Amniotic stem cell (primary cell): ENCODE data around the gene PNPLA8.
"Not testable (repeated sequence)": the region's sequence is repeated elsewhere in the genome, so short reads cannot be mapped to it uniquely, and the experiment has no call there.

ENCODE experiments used
- DNase-seq: peaks from one replicate; lab custom pipeline; 2025; lab: John Stamatoyannopoulos, UW

The PNPLA8 gene

DNA sequence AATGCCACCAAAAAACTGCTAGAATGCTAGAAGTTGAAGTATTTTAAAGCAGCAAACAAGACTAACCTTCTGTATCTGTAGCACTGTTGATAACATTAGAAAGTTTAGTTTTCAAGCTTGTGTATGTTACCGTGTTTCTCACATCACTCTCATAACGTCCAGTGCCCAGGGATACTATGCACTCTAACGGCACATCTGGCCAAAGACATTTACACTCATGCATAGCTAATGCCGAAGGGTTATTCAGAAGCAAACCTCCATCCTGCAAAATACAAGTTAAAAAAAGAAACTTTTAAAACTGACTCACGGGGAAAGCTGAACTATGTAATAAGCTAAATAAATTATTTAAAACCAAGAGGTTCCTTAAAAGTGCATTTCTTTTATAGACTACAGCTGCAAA, 46.8 kb downstream of the PNPLA8 start:
- DNase-seq: no peak

DNA sequence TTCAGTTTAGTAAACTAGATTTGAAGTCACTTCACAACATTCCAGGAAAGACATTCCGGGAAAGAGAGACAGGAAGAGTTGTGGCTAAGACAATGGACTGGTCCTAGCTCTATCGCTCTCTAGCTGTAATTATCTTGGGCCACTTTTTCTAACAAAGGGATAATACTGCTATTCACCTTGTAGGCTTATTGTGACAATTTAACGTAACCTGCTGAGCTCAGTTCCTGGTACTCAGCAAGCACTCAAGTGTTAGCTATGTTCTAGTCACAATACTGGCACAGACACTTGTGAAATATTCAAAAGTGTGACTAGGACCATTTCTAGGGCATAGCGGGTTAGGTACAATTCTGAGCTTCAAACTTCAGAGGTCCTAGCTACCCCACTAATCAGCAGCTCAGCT, 57.7 kb downstream of the PNPLA8 start:
- no peak for DNase-seq

DNA sequence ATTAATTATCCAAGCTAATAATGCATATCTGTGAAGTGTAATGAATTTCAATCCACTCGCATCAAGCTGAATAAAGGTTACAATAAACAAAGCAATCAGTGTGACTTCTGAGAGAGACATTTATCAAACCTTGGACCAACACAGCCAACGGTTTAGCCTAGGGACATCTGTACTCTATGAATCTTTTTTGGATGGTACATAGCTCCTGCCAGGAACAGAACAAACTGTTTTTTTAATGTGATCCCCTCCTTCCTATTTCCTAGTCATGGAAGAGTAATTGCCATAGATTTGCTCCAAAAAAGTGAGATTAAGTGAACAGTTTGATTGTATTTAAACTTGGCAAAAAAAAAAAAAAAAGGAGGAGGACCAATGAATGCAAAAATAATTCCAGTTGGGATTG, 58.5 kb downstream of the PNPLA8 start:
- no peak for DNase-seq

DNA sequence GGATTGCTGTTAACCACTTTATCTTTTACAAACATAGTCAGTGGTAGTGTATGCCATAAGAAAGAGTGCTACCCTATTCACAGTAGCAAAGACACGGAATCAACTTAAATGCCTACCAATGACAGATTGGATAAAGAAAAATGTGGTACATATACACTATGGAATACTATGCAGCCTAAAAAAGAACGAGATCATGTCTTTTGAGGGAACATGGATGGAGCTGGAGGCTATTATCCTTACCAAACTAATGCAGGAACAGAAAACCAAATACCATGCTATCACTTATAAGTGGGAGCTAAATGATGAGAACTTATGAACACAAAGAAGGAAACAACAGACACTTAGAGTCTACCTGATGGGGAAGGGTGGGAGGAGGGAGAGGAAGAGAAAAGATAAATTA, 59.6 kb downstream of the PNPLA8 start:
- DNase-seq: not testable (repeated sequence)

DNA sequence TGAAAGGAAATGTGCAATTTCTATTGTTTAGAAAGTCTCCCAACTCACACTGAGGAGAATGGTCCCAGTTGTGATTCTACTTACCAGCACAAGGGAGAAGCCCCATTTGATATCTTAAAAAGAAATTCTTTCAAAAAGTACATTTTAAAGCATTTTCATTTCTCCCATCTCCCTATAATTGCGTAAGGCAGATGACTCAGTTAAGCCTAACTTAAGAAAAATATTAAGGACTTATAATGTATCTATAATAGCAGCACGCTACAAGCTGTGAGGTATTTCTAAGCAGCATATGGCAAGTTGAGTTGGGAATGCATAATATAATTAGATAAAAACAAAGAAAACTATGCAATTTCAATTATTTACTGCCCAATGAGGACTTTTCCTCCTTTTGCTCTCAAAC, 61.2 kb downstream of the PNPLA8 start:
- DNase-seq: no peak

DNA sequence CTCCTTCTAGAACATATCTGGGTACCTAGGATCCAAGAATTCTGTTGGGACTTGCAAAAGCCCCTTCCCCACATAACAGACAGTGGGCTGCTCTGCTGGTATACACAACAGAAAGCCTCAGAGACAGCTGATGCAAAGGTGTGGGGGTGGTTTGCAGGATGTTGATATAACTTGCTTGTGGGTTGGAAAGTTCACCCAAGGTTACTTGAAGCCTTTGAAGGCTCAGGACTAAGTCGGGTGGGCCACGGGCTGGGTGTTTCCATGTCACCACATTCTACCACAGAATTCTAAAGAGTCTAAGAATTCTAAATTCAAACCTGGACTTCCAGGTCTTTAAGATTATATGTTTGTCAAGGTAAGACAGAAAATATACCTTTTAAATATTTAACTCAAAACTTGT, 62.3 kb downstream of the PNPLA8 start:
- no peak for DNase-seq

DNA sequence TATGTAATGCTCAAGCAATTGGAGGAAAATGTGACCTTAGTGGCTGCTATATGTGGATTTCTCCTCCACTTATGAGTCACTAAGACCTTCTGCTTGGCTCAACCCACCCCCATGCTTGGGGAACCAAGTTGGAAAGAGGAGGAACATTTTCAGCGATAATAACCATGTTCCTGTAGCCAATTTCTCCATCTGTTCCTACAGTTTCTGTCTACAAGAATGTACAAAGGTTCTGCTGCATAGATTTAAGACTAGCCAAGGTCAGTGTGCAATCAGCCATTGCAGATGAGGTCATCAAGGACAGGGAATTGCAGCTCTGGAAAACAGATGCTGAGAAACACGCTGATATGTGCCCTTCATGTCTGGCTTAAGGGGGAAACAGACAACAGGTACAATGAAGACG, 64.1 kb downstream of the PNPLA8 start:
- no peak for DNase-seq

DNA sequence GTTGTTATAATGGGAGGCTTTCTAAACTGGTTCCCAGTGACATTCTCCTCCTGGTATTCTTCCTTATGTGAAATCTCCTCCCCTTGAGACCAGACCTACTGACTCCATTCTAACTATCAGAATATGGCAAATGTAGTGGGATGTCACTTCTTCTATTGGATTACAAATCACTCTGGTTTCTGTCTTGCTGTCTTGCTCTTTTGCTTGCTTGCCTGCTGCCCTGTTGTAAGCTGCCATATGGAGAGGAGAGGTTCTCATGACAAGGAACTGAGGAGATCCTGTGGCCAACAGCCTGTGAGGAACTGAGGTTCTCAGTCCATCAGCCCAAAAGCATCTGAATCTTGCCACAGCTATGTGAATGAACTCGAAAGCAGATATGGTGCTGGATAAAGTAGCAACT, 65.0 kb downstream of the PNPLA8 start:
- DNase-seq: no peak

DNA sequence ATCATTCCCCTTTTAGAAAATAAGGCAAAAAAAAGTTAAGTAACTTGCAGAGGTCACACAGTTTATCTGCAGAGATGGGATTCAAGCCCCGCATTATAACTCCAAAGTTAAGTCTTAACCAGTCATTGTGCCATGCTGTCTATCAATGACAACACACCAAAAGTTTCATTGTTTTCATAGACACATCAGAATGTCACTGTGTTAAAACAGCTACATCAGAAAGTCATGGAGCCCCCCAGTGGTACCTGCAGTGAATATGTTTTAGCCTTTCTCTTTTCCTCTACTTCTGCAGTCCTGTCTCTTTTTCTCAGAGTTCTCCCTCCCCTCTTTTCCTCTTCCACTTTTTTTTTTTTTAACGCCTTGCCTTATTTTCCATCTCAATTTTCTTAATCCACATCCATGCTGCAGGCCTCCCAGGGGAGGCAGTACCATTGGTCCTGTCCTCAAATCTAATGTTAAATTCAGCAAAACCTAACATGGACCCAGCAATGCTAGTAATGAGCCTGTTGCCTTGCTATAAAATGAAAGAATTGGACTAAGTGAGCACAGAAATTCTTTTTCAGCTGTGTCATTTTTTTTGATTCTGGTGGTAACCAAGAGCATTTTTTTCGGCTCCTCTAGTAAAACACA, 65.9 kb downstream of the PNPLA8 start:
- peak; percentile 29 for DNase-seq

DNA sequence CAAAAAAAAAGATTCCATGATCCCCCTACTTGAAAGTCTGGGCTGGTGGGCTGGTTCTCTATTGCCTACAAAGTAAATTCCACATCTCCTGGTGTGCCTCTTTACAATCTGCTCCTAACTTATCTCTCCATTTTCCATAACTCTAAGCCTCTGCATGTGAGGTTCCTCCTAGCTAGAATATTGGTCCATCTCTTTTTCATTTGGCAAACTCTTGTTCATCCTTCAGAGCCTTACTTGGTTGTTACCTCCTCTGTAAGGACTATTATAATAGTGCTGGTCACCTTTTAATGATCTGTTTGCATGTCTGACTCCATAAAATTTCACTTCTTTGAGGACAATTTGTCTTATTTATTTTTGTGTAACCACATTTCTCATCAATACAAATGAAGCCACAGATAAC, 68.1 kb downstream of the PNPLA8 start:
- no peak for DNase-seq

DNA sequence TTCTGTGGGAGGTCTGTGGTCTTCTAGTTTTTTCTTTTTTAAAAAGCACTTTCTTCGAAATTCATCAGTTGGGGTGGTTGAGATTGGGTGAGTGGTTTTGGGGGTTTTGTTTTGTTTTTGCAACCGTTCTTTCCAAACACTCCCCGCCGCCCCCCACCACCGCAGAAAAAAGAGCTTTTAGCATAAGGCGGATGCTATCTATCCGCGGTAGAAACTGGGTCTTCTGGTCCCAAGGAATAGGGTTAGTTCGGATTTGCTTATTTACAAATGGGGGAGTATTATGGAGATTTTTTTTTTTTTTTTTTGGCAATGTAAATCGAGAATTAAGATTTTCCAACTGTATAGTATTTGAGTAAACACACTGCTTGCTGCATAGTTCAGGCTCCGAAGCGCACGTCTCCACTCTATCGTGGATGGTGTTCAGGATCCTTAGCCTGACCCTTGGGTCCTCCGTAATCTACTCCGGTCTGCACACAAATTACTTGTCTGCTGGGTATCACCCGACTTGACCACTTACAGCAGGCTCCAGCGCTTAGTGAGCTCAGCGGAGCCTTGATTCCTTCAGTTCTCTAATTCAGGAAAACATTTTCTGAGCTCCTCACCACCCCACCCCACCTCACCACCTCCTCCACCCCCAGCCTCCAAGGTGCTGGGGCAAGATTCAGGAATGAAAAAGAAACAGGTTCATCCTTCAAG, 68.9 kb downstream of the PNPLA8 start:
- no peak for DNase-seq

DNA sequence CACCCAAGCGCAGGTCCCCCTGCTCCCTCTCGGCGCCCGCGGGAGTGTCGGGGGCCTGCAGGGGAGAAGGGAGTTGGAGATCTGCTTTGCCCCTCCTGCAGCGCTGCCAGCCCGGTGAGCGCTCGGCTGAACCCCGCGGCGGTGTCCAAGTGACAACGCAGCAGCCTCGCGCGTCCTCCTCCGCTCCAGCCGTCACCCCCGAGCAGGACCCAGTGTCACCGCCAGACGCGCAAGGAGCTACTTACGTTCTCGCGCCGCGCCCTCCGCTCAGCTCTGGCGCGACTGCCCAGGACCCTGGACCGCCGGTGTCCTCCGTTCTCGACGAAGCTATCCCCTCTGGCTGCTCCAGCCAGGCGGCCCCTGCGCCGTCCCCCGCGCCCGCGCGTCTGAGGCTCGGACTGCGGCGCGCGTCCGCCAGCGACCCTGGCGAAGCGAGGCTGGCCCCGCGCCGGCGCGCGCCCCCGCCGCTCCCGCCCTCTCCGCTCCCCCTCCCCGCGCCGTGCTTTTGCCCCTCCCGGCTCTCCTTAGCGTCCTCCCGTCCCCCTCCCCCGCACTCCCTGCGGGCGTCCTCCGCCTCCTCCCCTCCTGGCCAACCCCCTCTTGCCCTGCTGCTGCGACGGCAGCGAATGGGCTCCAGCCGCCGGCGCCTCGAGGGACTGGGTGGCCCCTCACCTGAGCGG, 69.8 kb downstream of the PNPLA8 start, which contains the start of gene NRCAM:
Gene NRCAM, minus strand, starts transcription at position 439 of the 680 bp plus-strand sequence. CDS start 216,372 bp downstream, outside the sequence.
- no peak for DNase-seq

DNA sequence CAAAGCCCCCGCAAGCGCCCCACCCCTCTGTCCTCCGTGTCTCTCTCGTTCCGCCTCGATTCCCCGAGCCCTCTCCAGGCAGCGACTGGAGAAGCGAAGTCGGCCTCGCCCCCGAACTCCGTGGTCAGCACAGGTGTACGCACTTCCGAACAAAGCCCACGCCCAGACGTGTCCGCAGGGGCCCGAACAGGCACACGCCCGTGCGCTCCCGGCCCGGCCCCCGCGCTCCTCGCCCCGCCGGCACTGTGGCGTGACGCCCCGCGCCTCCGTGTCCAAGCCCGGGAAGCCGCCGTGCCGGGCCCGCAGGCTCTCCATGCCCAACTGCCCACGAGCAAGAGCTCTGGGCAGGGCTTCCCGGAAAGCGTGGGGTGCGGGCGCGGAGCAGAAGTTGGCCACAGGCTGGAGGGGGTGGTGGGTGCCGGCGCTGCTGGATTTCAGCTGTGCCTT, 70.4 kb downstream of the PNPLA8 start:
- DNase-seq: no peak

DNA sequence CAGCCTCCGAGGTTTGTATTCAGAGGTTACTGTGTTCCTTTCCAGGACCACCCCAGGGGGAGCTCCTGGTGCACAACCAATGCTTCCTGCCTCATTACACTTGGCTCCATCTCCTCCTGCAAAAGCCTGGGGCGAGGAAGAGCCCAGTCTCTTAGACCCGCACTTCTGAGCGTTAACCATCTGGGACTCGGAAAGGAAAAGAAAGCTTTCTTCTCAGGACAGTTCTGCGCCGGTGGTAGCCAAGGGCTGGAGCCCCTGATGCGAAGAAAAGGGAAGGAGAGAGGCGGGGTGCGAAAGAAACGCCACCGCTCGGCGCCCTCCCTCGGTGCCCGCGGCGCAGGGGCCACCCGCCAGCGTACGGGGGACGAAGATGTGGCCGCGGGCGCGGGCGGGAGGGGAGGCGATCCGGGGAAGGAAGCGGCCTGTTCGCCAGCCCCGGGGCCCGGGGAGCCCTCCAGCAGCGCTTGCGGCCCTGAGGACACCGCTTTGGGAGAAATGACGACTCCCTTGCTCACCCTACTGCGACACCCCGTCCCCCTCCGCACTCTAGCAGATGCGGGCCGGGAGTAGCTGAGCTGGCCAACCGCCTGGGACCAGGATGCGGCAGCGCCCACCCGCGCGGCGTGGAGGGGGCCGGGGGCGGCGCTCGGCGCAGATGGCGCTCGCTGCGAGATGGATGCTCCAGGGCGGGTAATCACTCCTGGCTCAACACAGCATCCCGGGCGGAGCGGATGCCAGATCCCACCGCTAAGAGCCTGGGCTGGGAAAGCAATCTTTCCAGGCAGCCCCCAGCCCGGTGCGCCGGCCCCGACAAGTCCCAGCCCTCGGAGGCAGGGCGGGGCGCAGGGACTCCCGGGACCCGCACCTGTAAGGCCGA, 71.0 kb downstream of the PNPLA8 start:
- DNase-seq: no peak

DNA sequence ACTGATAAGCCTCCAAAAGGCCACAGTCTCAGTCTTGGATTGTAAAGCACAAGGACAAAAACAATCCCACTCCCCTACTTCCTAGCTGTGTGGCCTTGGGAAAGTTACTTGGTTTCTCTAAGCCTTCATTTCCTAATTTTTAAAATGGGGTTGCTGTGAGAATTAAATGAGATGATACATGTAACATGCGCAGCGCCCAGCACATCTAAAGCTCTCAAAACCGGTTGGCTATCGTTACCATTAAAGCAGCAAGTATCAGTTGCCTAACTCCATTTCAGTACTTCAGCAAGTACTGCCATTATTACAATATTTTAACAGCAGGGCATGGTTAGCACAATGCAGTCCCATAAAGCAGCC, 71.6 kb downstream of the PNPLA8 start:
- DNase-seq: no peak

DNA sequence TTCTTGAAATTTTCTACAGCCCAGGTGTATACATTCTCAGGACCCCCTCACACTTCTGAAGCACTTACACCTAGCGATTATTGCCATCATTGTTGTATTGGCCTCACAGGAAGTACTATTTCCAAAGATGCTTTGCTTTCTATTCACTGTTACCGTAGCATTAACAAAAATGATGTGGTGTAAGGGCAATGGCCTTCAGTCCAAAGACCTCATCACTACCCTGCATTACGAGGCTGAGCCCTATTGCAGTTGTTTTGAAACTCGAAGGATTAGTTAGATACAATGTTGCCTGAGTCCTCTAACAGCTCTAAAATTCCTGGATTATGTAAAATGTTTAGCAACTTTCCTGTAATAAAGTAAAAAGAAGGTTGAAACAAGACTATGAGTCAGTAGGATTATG, 72.6 kb downstream of the PNPLA8 start:
- no peak for DNase-seq

DNA sequence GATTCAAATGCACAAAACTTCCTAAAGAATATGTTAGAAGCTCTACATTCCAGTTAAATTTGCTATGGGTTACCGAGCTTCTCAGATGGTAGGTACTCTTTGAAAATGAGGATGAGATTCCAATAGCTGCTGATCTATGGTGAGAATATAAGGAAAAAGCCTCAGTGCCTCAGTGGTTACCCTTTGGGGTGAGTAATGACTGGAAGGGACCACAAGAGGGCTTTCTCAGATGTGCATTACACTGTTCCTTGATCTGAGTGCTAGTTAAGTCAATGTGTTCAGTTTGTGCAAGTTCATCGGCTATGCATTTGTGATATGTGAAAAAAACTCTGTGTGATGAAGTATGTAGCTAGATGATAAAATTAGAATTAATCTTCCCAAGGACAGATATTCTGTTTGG, 73.2 kb downstream of the PNPLA8 start:
- no peak for DNase-seq

DNA sequence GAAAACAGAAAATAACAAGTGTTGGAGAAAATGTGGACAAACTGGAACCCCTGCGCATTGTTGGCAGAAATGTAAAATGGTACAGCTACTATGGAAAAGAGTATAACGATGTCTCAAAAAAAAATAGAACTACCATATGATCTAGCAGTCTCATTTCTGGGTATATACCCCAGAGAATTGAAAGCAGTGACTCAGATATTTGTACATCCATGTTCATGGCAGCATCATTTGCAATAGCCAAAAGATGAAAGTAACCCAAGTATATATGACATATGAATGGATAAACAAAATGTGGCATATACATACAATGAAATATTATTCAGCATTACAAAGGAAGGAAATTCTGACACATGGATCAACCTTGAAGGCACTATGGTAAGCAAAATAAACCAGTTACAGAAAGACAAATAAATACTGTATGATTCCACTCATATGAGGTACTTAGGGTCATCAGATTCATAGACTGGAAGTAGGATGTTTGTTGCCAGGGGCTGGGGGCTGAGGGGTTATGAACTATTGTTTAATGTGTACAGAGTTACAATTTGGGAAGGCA, 74.6 kb downstream of the PNPLA8 start:
- no peak for DNase-seq

DNA sequence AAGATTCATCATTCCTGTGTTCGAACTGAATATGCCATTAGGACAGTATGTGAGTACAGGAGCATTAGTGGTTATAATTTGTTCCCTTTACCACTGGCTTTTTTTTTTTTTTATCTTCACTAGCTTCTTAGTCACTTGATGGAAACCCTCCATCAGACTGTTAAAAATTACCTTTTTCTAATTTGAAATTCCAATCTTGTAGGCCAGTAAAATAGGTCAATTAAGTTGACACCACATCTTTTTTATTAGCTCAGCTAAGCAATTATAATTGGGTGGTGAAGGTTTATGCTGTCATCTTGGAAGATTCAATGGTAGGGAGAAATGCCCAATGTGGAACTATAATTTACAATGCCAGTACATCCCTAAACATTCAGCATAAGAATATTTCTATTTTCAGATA, 75.8 kb downstream of the PNPLA8 start:
- no peak for DNase-seq

DNA sequence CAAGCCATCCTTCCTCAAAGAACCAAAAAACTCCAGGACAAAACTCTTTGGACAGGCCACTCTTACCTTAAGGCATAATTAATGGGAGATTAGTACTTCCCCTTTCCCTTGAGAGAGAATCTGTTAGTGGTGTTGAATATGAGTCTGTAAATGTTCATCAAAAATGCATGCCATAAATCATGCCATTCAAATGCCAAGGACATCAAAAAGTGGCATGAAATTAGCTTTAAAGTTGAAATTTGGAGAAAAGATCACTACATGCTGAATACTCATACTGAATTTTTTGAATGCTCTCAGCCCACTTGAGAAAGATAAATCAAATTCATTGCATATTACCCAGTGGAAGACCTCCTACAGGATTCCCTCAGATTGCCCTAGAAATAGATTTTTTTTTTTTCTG, 76.4 kb downstream of the PNPLA8 start:
- no peak for DNase-seq

DNA sequence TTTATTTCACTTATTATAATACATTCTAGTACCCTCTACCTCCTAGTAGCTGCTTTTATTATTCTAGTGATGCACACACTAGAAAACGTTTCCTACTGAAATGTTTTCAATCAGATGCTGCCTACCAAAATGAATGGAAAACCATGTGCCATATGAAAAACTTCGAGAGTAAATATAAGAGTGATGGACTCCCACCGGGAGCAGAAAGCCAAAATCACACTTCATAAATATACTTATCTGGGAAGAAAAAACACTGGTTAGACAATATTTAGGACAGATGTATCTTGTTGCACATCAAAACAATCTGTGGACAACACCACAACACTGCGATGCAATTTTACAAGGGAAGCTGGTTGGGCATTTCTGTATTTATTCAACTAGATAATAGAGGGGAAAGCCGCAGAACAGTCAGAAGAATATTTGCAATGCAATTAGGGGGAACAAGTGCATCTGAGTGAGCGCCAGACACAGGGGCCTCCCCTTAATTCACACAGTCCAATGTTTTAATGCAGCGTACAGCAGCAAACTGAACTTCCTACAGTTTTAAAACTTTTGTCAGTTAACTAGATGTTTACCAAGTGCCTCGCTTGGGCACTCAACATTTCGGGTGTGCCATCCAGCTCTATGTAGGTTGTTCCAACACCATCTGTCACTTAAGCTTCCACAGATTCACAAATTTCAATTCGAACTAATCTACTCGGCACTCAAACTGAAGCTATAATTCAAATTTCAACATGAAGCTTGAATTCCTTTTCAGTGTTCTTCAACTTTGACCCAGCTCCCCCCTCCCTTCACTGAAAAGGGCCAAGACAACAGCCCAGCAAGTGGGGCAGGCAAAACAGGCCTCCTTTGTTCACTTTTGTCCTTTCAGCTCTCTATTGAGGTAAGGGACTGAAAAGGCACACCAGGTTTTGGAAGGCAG, 77.1 kb downstream of the PNPLA8 start:
- DNase-seq: no peak
